Kidney (tissue), 14 donors: Measurements from ENCODE around the gene PRR36. TPM values are rescaled to one million over a fixed set of nuclear protein-coding genes. Genes with fewer than 3 reads are reported as not detected.

Experiments
- DNase-seq, 5 donors: peaks; one replicate each; pipeline ENCODE4 v3.0.0-alpha.2; 2013 to 2020
- FAIRE-seq: peaks from 2 replicates; lab custom pipeline; 2012; peaks lifted over from hg19 to GRCh38; lab: Jason Lieb, UNC
- H3K27ac ChIP-seq, 2 donors: one replicate each; pipeline ENCODE4 v1.7.0; 2013; ENCODE audit warnings: low read depth in 2 of 2, low read length in 2 of 2, inconsistent platforms in 1 of 2
- H3K27me3 ChIP-seq: one replicate; pipeline ENCODE4 v1.7.1; 2013; ENCODE audit warnings: low read length, inconsistent platforms; ENCODE audit not compliant: control insufficient read depth, insufficient read depth
- H3K36me3 ChIP-seq, 3 donors: one replicate each; pipeline versions ENCODE4 v1.7.0 to v1.7.1; 2013; ENCODE audit warnings: low read length in 3 of 3, control low read depth in 1 of 3, inconsistent platforms in 1 of 3; ENCODE audit not compliant: insufficient read depth in 3 of 3, control insufficient read depth in 2 of 3
- H3K4me1 ChIP-seq, 3 donors: one replicate each; pipeline versions ENCODE4 v1.7.0 to v1.7.1; 2013; ENCODE audit warnings: low read length in 3 of 3, inconsistent platforms in 1 of 3, low read depth in 1 of 3; ENCODE audit not compliant: control insufficient read depth in 2 of 3, insufficient read depth in 2 of 3
- H3K4me3 ChIP-seq, 3 donors: one replicate each; pipeline versions ENCODE4 v1.7.0 to v1.8.1; 2013; ENCODE audit warnings: low read length in 3 of 3, control low read depth in 1 of 3, inconsistent platforms in 1 of 3
- H3K9ac ChIP-seq, 3 donors: one replicate each; pipeline versions ENCODE4 v1.7.0 to v1.7.1; 2013; ENCODE audit warnings: low read length in 3 of 3, control low read depth in 1 of 3, inconsistent platforms in 1 of 3
- H3K9me3 ChIP-seq, 3 donors: one replicate each; pipeline versions ENCODE4 v1.7.0 to v1.7.1; 2013; ENCODE audit warnings: low read length in 3 of 3, control low read depth in 1 of 3, inconsistent platforms in 1 of 3; ENCODE audit not compliant: control insufficient read depth in 2 of 3, insufficient read depth in 1 of 3
- CTCF ChIP-seq: IDR thresholded peaks from 3 replicates; pipeline ENCODE4 v1.5.1; 2012; ENCODE audit warnings: mild to moderate bottlenecking, moderate library complexity, borderline replicate concordance; ENCODE audit not compliant: insufficient read depth; ENCODE audit errors: extremely low read depth
- intact Hi-C: fragments of 100-400 bp; cut with DNase I; formaldehyde crosslinking; loops from one replicate; pipeline ENCODE4 v1.11.1; 2022
- polyA plus RNA-seq: library from polyadenylated mRNA; stranded (reverse); fragments of 350-450 nt; fragmentation: Illumina TruSeq; extraction: RNeasy Lipid Tissue Mini Kit (QIAGEN cat#74804); gene quantifications from one replicate; pipeline ENCODE4 v1.2.3, GENCODE V29; 2014; ENCODE audit warnings: low read depth, low replicate concordance; ENCODE audit not compliant: insufficient read depth
- total RNA-seq: library from RNA; stranded (reverse); fragmentation: NEBNext Ultra II Directional; extraction: Animal tissue kit (Norgen Biotek cat#: 25700); gene quantifications from one replicate; pipeline ENCODE4 v1.2.1, GENCODE V29; 2021
- donor health status: control.
- donor health status: control.
- donor health status: control.
- donor health status: control.
- donor health status: control.
- donor health status: DM: yes; HTN: yes; CAD: no.
- donor health status: Normal renal cell carcinoma (clear cell type).

Gene PRR36
- total and polyA plus RNA-seq, 2 donors from 2014 or later: 1.1 to 4.2 TPM

GRCh38 chr19:7911508-7912143 lies 37.4 kb upstream of the PRR36 start:
- Histone ChIP-seq H3K36me3 (peaks cover 0 to 10% (median 2%) of the 10 kb centered on the region in 3 donors), H3K27me3 (peaks cover 7% of the 10 kb centered on the region)

GRCh38 chr19:7910321-7911161 lies 36.4 kb upstream of the PRR36 start:
- peaks cover 0 to 5% (median 0%) of the 10 kb centered on the region in 3 donors for H3K4me1 ChIP-seq
- peaks cover 3% of the 10 kb centered on the region for H3K27me3 ChIP-seq
- H3K27ac ChIP-seq: no peak overlapping the region
- no peak for TF ChIP-seq CTCF
- no peak overlapping the region for H3K4me3 ChIP-seq
- DNase-seq: no peak
- no peak overlapping the region for H3K9ac ChIP-seq
- FAIRE-seq: no peak
- intact Hi-C loops: no loop called here
- no peaks in the 10 kb centered on the region for H3K9me3 ChIP-seq
- H3K36me3 ChIP-seq: peaks cover 0 to 10% (median 2%) of the 10 kb centered on the region in 3 donors

More at GRCh38 chr19:7911508-7912143, 37.4 kb upstream of the PRR36 start:
- no peak for FAIRE-seq
- Histone ChIP-seq H3K4me3 (no peak overlapping the region), H3K9ac (no peak overlapping the region), H3K27ac (no peak overlapping the region), H3K9me3 (no peaks in the 10 kb centered on the region), H3K4me1 (peaks cover 0 to 5% (median 0%) of the 10 kb centered on the region in 3 donors)
- DNase-seq: no peak
- no peak for TF ChIP-seq CTCF
- intact Hi-C loops: no loop called here

- H3K27ac ChIP-seq: no peak overlapping the region
- DNase-seq (peak in 1 of 5 donors; percentile 74), FAIRE-seq (no peak)
- H3K36me3 ChIP-seq: peaks cover 0 to 10% (median 2%) of the 10 kb centered on the region in 3 donors
- H3K9me3 ChIP-seq: no peaks in the 10 kb centered on the region
- no peak for TF ChIP-seq CTCF
- no peak overlapping the region for H3K9ac ChIP-seq
- intact Hi-C loops: no loop called here
- no peak overlapping the region for H3K4me3 ChIP-seq
- no peaks in the 10 kb centered on the region for H3K27me3 ChIP-seq
- peaks cover 0 to 14% (median 8%) of the 10 kb centered on the region in 3 donors for H3K4me1 ChIP-seq
These were observed 35.4 kb upstream of the PRR36 start for GRCh38 chr19:7909471-7910067.
